ENCODE data around the gene UNC13C.

UNC13C gene

DNA sequence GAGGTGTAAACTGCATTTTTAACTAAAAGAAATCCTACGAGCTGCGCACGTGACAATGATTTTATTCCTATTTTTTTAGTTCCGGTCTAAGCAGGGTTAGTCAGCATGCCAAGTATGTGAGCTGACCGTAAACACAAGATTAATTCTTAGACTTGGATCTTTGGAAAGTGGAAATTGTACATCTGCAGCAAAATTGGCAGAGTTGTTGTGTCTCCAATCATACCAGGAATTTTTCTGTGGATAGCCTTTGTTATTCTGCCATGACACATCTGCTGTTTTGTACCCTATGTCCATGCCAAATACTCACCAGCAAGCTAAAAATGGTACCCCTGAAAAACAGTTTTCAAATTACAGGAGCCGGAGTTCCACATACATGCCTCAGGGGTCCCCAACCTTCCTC lies 562.5 kb downstream of the UNC13C start:
- no peak for DNase-seq (ENCODE audit: insufficient read length, low spot score)
- FAIRE-seq: no peak
- TF ChIP-seq, protein P1, sequence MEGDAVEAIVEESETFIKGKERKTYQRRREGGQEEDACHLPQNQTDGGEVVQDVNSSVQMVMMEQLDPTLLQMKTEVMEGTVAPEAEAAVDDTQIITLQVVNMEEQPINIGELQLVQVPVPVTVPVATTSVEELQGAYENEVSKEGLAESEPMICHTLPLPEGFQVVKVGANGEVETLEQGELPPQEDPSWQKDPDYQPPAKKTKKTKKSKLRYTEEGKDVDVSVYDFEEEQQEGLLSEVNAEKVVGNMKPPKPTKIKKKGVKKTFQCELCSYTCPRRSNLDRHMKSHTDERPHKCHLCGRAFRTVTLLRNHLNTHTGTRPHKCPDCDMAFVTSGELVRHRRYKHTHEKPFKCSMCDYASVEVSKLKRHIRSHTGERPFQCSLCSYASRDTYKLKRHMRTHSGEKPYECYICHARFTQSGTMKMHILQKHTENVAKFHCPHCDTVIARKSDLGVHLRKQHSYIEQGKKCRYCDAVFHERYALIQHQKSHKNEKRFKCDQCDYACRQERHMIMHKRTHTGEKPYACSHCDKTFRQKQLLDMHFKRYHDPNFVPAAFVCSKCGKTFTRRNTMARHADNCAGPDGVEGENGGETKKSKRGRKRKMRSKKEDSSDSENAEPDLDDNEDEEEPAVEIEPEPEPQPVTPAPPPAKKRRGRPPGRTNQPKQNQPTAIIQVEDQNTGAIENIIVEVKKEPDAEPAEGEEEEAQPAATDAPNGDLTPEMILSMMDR (IDR thresholded peaks at IDR 0.05; ENCODE audit: insufficient read depth, missing control alignments): no peak

DNA sequence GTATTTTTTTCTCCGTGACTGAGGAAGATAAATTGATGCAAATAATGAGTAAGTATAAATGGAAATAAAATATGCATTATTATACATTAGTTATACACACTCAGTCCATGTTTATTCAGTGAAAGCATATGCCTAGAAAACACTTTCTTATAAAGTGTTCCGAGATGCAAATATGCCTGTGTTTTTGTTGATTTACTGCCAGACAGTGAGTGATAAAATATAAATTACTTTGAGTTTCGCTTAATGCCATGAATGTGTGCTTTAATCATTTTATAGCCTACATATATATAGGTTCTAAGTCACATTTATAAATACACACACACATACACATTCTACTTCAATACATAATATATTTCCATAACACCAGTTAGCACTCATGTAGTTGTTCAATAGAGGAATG lies 569.2 kb downstream of the UNC13C start:
- TF ChIP-seq, protein P1 (IDR thresholded peaks at IDR 0.05; ENCODE audit: insufficient read depth, missing control alignments): no peak
- FAIRE-seq: no peak

DNA sequence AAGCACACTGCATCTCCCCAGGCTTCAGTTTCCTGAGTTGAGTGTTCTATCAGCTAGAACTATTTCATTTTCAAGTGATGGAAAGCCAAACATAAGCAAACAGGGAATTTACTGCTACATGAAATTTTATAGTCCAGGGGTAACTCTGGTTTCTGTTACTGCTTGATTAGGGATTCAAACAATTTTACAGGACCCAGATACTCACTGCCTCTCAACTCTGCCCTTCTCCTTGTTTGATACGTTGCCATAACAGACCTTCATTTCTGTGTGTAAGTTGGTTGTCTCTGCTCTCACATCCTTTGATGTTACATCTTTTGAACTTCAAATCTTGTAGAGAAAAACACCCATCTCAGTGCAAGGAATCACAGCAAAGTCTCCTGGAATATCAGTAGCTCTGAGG lies 572.7 kb downstream of the UNC13C start:
- FAIRE-seq: no peak
- no peak for DNase-seq (ENCODE audit: insufficient read length, low spot score)
- TF ChIP-seq, protein P1 (IDR thresholded peaks at IDR 0.05; ENCODE audit: insufficient read depth, missing control alignments): no peak

More for the DNA sequence above, 569.2 kb downstream of the UNC13C start:
- DNase-seq (ENCODE audit: insufficient read length, low spot score): no peak

DNA sequence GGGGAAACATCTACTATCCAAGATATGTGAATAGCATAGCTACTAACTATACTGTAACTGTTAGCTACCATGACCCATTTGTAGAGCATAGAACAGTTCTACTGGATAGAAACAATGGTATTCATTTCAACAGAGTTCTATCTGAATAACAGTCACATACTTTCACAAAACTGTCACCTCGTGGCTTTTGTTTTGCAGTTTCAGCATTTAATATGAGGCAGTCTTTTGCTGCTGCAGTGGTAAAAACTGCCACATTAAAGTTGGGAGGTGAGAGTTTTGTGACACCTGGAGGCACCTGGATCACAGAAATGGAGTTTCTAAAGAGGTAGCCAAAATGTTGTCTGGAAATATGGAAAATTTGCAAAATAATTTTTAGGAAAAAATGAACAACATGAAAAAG lies 578.0 kb downstream of the UNC13C start:
- no peak for FAIRE-seq
- TF ChIP-seq, protein P1 (IDR thresholded peaks at IDR 0.05; ENCODE audit: insufficient read depth, missing control alignments): no peak
- no peak for DNase-seq (ENCODE audit: insufficient read length, low spot score)

DNA sequence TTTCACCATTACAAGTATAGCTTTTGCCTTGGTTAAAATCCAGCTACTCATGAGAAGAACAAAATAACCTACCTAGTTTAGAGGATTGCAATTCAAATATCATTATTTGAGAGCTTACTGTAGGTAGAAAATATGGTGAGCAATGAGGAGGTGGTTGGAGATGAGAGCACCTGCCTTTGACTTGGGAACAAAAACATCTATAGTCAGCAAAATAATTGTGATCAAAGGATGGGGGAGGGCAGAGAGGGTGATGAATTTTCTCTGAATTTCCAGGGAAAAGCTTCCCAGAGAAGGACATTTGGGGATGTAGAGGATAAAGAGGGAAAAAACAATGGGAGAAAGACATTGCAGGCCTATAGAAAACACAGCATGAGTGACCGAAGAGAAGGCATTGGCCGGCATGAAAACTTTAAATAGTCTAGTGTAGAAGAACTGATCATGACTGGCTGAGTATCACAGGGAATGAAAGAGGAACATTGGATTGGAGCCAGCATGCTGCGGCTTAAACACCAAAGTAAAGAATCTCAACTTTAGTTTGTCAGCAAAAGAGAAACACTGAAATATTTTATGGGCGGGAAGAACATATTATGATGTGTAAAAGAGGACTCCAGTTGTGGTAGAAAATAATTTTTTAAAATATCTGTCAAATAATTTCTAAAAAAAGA lies 581.3 kb downstream of the UNC13C start:
- no peak for DNase-seq (ENCODE audit: insufficient read length, low spot score)
- TF ChIP-seq, protein P1 (IDR thresholded peaks at IDR 0.05; ENCODE audit: insufficient read depth, missing control alignments): no peak
- FAIRE-seq: no peak

DNA sequence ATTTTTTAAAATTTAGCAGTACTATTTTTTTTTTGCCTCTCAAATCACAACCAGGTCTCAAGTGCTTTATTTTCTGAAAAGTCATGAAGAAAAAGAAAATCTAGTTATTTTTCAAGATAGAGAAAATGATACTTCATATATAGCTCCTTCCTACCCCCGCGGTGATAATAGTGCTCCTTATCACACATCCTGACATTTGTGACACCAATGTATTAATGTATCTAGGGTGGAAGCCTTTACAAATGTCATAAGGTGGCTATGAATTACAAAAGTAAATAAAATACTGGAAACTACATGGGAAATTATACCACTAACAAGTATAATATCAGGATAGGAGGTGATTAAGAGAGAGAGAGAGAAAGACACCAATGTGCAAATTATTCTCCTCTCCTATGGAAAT lies 582.2 kb downstream of the UNC13C start:
- TF ChIP-seq, protein P1 (IDR thresholded peaks at IDR 0.05; ENCODE audit: insufficient read depth, missing control alignments): no peak
- DNase-seq (ENCODE audit: insufficient read length, low spot score) (no peak), FAIRE-seq (no peak)

DNA sequence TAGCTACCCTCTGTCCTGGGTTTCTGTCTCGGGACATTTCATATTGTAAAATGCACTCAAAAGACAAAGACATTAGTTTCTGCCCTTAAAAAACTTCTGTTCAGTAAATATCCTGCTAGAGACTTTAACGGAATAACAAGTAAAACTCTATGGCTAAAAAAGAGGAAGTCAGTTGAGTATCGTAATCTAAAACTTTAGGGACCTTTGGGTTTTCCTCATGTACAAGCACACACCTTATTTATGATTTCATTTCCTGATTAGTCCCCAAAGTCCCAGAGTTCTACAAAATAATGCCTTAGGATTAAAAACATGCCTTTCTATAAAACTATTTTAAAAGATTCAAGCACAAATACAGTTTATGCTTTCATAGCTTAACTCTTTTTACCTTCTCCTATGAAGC lies 585.9 kb downstream of the UNC13C start:
- FAIRE-seq (no peak), DNase-seq (ENCODE audit: insufficient read length, low spot score) (no peak)
- TF ChIP-seq, protein P1 (IDR thresholded peaks at IDR 0.05; ENCODE audit: insufficient read depth, missing control alignments): no peak

Data from D721Med (cell line).